Activated B cell treated with CpG ODN at 0.5 μM for 24 hours (primary cell): ENCODE results near the gene SYT9. TPM values are rescaled to one million over a fixed set of nuclear protein-coding genes. Genes with fewer than 3 reads are reported as not detected.

ENCODE experiments used
- ATAC-seq: fragments of 200-7000 bp; cut with Tn5 transposase; one replicate; pipeline ENCODE4 v1.10.0; 2021; ENCODE audit warnings: low read depth, mild to moderate bottlenecking, moderate library complexity
- CTCF ChIA-PET: fragments of 350-600 bp; sonication (Branson Sonifier 250); formaldehyde crosslinking; loops from one replicate; lab custom pipeline; 2021; ENCODE audit warnings: antibody characterized with exemption; lab: Charles Lee
- POLR2A ChIA-PET: fragments of 350-600 bp; sonication (Branson Sonifier 250); formaldehyde crosslinking; loops from one replicate; lab custom pipeline; 2021; ENCODE audit warnings: antibody characterized with exemption; lab: Charles Lee
- DNase-seq: peaks from one replicate; pipeline ENCODE4 v3.0.0; 2022
- H3K27ac Mint-ChIP-seq: one replicate; pipeline ENCODE4 v1.8.0; 2020; ENCODE audit warnings: mixed read lengths
- H3K27me3 Mint-ChIP-seq: one replicate; pipeline ENCODE4 v1.8.0; 2021; ENCODE audit warnings: mixed read lengths
- H3K36me3 Mint-ChIP-seq: one replicate; pipeline ENCODE4 v1.8.0; 2021; ENCODE audit warnings: low read depth, mixed read lengths
- H3K4me1 Mint-ChIP-seq: one replicate; pipeline ENCODE4 v1.8.0; 2021; ENCODE audit warnings: mixed read lengths
- H3K4me3 Mint-ChIP-seq: one replicate; pipeline ENCODE4 v1.8.0; 2020; ENCODE audit warnings: mild to moderate bottlenecking, mixed read lengths
- H3K9me3 Mint-ChIP-seq: one replicate; pipeline ENCODE4 v1.8.0; 2020; ENCODE audit warnings: mixed read lengths
- intact Hi-C: fragments of 100-400 bp; cut with micrococcal nuclease; formaldehyde crosslinking; loops from one replicate; pipeline ENCODE4 v1.15.1; 2024
- total RNA-seq: library from RNA; stranded (reverse); gene quantifications from 2 replicates; pipeline ENCODE4 v1.2.3, GENCODE V29; 2022
- TF ChIP-seq, protein P1 (sequence below): fragments of 200-600 bp; IDR thresholded peaks from one replicate; pipeline ENCODE4 v1.8.0; 2022; ENCODE audit warnings: antibody characterized with exemption, mild to moderate bottlenecking

The SYT9 gene
- total RNA-seq, 1 donor from 2014 or later, result not detected

- TF ChIP-seq, protein P1, sequence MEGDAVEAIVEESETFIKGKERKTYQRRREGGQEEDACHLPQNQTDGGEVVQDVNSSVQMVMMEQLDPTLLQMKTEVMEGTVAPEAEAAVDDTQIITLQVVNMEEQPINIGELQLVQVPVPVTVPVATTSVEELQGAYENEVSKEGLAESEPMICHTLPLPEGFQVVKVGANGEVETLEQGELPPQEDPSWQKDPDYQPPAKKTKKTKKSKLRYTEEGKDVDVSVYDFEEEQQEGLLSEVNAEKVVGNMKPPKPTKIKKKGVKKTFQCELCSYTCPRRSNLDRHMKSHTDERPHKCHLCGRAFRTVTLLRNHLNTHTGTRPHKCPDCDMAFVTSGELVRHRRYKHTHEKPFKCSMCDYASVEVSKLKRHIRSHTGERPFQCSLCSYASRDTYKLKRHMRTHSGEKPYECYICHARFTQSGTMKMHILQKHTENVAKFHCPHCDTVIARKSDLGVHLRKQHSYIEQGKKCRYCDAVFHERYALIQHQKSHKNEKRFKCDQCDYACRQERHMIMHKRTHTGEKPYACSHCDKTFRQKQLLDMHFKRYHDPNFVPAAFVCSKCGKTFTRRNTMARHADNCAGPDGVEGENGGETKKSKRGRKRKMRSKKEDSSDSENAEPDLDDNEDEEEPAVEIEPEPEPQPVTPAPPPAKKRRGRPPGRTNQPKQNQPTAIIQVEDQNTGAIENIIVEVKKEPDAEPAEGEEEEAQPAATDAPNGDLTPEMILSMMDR, result no peak
- no peaks in the 10 kb centered on the region for H3K9me3 Mint-ChIP-seq
- intact Hi-C loops, result no loop called here
- DNase-seq (no peak), ATAC-seq (no peak)
- H3K4me1 Mint-ChIP-seq, result peaks cover 3% of the 10 kb centered on the region
- H3K27ac Mint-ChIP-seq, result no peak overlapping the region
- no peak overlapping the region for H3K4me3 Mint-ChIP-seq
- no peaks in the 10 kb centered on the region for H3K36me3 Mint-ChIP-seq
- CTCF ChIA-PET, result no interaction called here
- POLR2A ChIA-PET, result no interaction called here
- peaks cover 2% of the 10 kb centered on the region for H3K27me3 Mint-ChIP-seq
Measured at GRCh38 chr11:7423946-7424345, 172.2 kb downstream of the SYT9 start.

DNA sequence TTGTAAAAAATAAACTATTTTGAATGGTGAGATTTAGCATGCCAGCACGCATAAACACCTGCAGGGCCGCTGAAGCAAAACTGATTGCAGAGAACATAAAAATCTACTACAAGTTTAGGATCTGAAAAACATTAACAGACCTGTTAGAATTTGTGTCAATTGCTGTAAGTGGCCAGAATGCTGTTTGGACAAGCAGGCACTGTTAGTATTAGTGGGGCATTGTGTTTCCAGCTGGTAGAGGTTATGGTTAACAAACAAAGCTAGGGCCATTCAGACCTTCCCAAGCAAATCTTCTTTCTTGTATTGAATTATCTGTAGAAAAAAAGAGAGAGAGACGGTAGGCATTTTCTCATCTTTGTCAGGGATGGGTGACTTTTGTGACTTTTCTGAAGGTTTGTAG is 176.0 kb downstream of the SYT9 start:
- Mint-ChIP-seq H3K27me3 (no peaks in the 10 kb centered on the region), H3K27ac (no peak overlapping the region), H3K4me3 (no peak overlapping the region), H3K4me1 (peaks cover 3% of the 10 kb centered on the region), H3K9me3 (no peaks in the 10 kb centered on the region), H3K36me3 (no peaks in the 10 kb centered on the region)
- ChIA-PET POLR2A (no interaction called here), CTCF (no interaction called here)
- TF ChIP-seq, protein P1, result no peak
- DNase-seq (no peak), ATAC-seq (no peak)
- intact Hi-C loops, result no loop called here

DNA sequence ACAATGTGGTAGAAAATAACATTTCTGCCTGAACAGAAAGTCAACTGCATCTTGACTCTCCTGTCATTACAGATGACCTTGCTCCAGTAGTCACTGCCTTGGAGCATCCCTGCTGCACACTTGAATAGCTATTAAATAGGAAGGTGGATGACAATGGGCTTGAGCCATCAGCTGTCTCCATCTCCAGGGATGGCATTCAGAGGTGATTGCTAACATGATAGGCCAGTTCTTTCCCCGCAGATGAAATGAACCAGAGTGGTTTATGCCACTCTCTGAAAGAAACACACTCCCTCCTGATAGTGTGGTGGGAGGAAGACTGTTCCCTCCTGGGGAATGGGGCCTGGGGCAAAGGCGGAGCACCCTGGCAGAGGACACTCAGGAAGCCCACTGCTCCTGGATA is 176.5 kb downstream of the SYT9 start:
- no peaks in the 10 kb centered on the region for H3K36me3 Mint-ChIP-seq
- DNase-seq (no peak), ATAC-seq (no peak)
- ChIA-PET CTCF (no interaction called here), POLR2A (no interaction called here)
- TF ChIP-seq, protein P1, result no peak
- intact Hi-C loops, result no loop called here
- no peak overlapping the region for H3K4me3 Mint-ChIP-seq
- H3K4me1 Mint-ChIP-seq, result peaks cover under 1% of the 10 kb centered on the region
- H3K9me3 Mint-ChIP-seq, result no peaks in the 10 kb centered on the region
- no peak overlapping the region for H3K27ac Mint-ChIP-seq
- no peaks in the 10 kb centered on the region for H3K27me3 Mint-ChIP-seq

DNA sequence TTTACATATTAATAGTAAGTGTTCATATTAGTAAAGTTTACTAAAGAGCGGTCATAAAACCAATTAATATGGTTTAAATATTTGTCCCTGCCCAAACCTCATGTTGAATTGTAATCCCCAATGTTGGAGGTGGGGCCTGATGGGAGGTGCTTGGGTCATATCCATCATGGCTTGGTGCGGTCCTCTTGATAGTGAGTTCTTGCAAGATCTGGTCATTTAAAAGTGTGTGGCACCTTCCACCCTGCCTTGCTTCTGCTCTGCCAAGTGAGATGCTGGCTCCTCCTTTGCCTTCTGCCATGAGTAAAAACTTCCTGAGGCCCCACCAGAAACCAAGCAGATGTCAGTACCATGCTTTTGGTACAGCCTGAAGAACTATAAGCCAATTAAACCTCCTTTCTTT is 178.8 kb downstream of the SYT9 start:
- Mint-ChIP-seq H3K9me3 (no peaks in the 10 kb centered on the region), H3K4me1 (no peaks in the 10 kb centered on the region), H3K27me3 (no peaks in the 10 kb centered on the region), H3K27ac (no peak overlapping the region), H3K36me3 (peaks cover 4% of the 10 kb centered on the region), H3K4me3 (no peak overlapping the region)
- POLR2A ChIA-PET, result no interaction called here
- intact Hi-C loops, result no loop called here
- ATAC-seq (no peak), DNase-seq (no peak)
- CTCF ChIA-PET, result no interaction called here
- TF ChIP-seq, protein P1, result no peak

DNA sequence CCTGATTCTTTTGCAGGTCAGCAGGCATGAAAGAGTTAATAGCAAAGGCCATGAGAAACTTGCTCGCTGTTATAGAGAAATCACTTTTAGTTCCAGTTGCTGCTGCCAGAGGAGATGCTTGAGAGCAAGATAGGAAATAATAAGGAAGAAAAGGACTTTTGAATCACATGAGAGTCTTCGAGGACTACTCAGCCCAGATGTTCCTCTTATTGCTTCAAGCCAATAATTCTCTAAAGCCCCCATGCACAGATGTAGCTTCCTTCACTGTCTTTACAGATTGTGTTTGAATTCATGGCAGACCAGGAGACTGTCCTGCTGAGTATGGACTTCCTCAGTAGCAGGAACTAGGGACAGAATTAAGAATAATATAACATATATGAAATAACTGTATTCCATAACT is 183.5 kb downstream of the SYT9 start:
- H3K27ac Mint-ChIP-seq, result no peak overlapping the region
- POLR2A ChIA-PET, result interaction anchor here (0.6 kb wide), 1 partner anchor 1002 kb away, joined by 5 read pairs; no protein-coding TSS in a partner anchor
- intact Hi-C loops, result no loop called here
- CTCF ChIA-PET, result no interaction called here
- H3K4me1 Mint-ChIP-seq, result peaks cover 17% of the 10 kb centered on the region
- no peaks in the 10 kb centered on the region for H3K27me3 Mint-ChIP-seq
- ATAC-seq (no peak), DNase-seq (no peak)
- no peak overlapping the region for H3K4me3 Mint-ChIP-seq
- H3K9me3 Mint-ChIP-seq, result no peaks in the 10 kb centered on the region
- TF ChIP-seq, protein P1, result no peak
- peaks cover 6% of the 10 kb centered on the region for H3K36me3 Mint-ChIP-seq
